A172 (cell line): Measurements from ENCODE around the gene ETV7. TPM values are rescaled to one million over a fixed set of nuclear protein-coding genes. Genes with fewer than 3 reads are reported as not detected.

Source experiments
- DNase-seq: peaks from one replicate; pipeline ENCODE4 v3.0.0-alpha.2; 2015; ENCODE audit warnings: low spot score
- total RNA-seq: library from RNA; depleted of rRNA; stranded (reverse); fragments of >200 nt; shearing (Covaris generic); gene quantifications from 2 replicates; pipeline ENCODE4 v1.2.3, GENCODE V29; 2014; rRNA removed

Gene ETV7
- total RNA-seq, 1 experiment from 2014 or later, result not detected

DNA sequence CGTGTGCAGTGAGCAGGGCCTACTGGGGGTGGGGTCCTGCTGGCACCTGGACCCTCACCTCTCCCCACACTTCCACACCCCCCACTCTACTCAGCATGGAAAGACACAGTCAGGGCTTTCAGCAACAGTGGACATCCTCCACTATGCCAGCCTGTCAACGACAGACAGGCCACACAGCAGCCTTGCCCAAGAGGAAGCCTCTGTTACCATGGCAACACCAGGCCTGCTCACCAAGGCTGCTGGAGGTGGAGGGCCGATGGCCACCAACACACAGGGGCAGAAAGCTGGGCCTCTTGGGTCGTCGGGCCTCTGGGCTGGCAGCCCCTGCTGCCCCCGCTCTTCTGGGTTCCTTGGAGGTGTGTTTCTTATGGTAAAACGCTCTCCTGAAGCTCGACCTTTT is 64.4 kb downstream of the ETV7 start:
- no peak for DNase-seq

DNA sequence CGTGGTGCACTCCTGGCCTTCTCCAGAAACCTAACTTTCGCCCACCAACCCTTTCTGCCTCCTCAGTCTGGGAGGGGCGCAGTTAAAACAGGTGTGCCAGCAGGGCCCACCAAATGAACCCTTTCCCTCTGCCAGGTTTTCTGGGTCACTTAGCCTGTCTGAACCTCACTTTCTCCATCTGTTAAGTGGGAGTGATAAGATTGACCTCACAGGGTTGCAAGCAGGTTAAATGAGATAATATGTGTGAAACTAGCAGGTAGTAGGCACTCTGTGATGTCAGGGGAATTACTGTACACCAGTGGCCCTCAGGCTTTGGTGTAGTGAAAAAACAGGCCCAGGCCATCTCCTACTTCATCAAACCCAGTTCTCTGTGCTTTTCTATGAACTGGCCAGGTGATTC is 64.9 kb downstream of the ETV7 start:
- DNase-seq, result no peak

DNA sequence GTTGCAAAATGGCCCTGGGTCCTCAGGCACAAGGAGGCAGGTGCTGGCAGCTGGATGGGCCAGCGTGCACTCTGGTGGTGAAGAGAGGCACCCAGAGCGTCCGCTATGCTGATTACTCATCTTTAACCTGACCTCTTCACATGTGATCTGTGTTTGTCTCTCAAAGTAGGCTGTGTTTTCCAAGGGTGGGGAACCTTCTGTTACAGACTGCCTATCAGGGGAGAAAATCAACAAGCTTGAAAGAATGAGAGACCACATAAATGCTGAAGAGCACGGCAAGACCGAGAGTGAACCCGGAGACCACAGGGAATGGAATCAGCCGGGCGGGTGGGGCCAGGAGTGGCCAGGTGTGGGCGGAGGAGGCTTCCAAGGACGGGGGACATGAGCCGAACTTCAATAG is 67.0 kb downstream of the ETV7 start:
- peak; percentile 35 for DNase-seq

DNA sequence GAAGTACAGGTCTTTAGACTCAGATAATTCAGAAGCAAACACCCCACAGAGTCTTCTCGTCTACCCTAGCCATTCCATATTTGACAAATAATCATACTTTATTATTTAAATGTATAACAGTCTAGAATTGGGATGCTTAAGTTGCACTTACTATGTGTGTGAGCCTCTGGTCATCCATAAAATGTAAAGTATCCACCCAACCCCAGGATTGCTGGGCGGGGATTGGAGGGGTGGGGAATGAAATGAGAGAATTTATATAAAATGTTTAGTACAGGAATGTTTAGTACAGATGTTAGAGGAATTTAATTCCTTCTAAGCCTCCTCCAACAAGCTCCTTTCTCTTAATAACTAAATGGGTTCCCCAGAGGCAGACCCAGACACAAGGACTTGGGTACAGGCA is 67.6 kb downstream of the ETV7 start:
- DNase-seq, result no peak

DNA sequence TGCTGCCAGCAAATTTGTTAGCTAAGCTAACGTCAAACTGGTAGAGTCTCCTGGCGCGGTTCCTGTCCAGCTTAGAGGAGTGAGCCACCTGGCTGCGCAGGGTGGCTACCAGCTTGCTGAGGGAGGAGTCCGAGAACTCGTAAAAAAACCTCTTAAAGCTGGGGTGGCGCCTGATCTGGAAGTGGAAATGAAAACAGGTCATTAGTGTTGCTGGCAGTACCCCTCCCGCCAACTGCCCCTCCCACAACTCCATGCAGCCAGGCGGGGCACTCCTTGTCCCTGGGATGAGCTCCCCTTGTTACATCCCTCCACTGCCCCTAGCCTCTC is 68.1 kb downstream of the ETV7 start:
- DNase-seq, result peak; percentile 31

DNA sequence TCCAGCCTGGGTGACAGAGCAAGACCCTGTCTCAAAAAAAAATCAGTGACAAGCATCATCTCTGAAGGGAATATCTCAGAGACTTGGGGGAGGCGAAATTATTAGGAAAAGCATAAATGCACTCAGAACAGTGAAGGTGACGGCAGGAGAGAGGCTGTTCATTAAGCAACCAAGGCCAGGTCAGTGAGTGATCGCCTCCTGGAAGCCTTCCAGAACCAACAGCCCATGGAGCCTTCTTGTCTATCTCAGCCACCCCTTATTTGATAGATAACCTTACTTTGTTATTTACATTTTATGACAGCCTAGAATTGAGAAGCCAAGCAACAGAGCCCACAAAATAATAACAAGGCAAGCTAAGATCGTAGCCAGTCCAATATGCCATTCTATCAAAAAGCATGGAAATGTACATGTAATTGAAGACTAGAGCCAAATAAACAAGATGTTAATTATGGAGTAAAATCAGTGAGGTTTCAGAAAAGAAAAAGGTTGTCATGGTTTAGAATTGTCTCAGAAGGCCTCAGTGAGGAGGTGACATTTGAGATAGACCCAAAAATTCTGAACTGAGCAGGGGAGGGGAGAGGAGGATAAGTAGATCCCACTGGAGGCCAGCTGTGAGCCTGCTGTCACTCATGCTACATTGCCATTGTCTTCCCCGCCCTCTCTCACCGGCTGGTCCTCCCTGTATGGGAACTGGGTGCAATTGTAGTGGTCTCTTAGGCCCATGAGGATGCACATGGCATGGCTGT is 68.6 kb downstream of the ETV7 start:
- DNase-seq, result no peak

DNA sequence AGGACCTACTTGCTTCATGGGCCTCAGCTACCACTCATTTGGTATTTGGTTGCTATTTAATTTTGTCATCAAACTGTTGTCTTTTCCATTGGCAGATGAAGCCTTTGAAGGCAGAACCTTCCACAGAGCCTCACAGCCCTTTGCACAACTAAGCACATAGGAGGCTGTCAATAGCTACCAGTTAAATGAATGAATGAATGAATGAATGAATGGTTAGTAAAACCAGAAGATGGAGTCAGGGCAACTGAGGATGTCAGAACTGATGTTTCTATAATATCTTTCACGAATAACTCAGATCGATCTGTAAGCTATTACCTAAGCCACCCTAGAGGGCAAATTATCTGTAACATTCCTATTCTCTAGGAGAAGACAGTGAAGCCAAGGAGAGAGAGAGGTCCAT is 69.8 kb downstream of the ETV7 start:
- DNase-seq, result no peak

Other genes with a start within 250 kb of the ETV7 start
- 8.6 and 11.1 TPM in 2 replicates for gene BRPF3, start 190.9 kb downstream of the ETV7 start, total RNA-seq
- gene PNPLA1, start 117.6 kb downstream of the ETV7 start, total RNA-seq, result not detected in 2 replicates
- not detected in 2 replicates for gene BNIP5, start 50.8 kb downstream of the ETV7 start, total RNA-seq
- not detected in 2 replicates for gene PXT1, start 55.2 kb upstream of the ETV7 start, total RNA-seq
- 93.6 and 99.3 TPM in 2 replicates for gene KCTD20, start 55.3 kb upstream of the ETV7 start, total RNA-seq
- gene STK38, start 159.8 kb upstream of the ETV7 start, total RNA-seq, result 23.7 and 25.3 TPM in 2 replicates
- gene SRSF3, start 206.7 kb upstream of the ETV7 start, total RNA-seq, result 238 and 255 TPM in 2 replicates